Activated T-helper 9 cell treated with anti-CD3 and anti-CD28 coated beads, Interleukin-2, amount 50 U/mL, for 16 hours (primary cell): ENCODE measurements around the gene MTERF4.

Experiments used
- DNase-seq: peaks from one replicate; pipeline ENCODE4 v3.0.0-alpha.2; 2020; ENCODE audit warnings: low read depth

Gene MTERF4

GRCh38 chr2:241088376-241088775, 13.7 kb downstream of the MTERF4 start:
- DNase-seq, result no peak

GRCh38 chr2:241087420-241088268, 14.4 kb downstream of the MTERF4 start:
- no peak for DNase-seq

DNA sequence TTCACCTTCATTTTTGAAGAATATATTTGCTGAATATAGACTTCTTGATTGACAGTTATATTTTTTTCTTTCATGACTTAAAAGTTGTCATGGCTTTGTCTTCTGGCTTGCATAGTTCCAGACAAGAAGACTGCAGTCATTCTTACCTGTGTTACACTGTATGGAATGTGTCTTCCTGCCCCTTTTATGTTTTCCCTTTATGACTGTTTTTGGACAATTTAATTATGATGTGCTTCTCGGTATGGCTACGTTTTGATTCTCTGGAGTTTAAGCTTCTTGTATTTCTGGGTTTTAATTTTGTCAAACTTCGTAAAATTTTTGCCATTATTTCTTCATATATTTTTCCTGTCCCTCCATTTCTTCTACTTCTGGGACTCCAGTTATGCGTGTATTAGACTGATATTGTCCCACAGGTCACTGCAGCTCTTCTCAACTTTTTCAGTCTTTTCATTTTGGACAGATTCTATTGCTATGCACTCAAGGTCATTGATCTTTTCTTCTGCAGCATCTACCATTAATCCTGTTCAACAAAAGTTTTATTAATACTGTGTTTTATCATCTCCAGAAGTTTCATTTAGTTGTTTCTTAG, 17.1 kb downstream of the MTERF4 start:
- DNase-seq, result no peak

DNA sequence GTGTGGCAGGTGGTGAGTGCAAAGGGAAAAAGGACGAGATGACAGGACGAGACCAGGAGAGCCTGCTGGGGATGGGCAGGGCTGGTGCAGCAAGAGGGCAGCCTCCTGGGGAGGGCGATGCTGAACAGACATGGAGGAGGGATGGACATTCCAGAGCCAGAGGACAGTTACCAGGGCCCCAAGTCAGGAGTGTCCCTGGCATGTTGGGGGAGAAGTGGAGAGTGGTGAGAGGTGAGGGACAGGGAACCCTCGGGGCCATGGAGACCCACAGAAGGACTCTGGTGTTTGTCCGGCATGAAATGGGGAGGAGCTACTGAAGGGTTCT, 19.0 kb downstream of the MTERF4 start:
- DNase-seq, result no peak

- DNase-seq, result no peak
These were observed 19.6 kb downstream of the MTERF4 start for GRCh38 chr2:241082341-241083090.

DNA sequence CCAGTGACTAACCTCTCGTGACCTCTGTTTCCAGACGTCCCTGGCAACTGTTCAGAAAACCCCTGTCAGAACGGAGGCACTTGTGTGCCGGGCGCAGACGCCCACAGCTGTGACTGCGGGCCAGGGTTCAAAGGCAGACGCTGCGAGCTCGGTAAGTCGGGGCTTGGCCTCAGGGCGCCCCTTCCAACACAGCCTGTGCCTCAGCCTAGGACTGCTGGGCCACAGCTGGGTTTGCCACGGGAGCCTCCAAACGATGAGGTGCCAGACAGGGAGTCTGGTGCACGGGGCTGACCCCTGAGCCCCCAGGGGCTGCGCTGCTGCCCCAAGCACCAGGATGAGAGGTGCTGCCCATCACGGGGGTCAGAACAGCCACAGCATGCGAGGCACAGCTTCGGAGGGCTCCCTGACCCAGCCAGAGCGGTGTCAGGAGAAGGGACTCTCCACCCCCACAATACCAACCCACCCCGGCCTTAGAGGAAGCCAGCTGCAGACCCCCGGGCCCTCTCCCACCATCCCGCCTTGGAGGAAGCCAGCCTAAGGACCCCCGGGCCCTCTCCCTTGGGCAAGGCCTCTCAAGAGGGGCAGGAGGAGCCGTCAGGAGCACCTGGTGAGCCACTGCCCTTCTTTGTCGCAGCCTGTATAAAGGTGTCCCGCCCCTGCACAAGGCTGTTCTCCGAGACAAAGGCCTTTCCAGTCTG, 20.3 kb downstream of the MTERF4 start:
- no peak for DNase-seq

DNA sequence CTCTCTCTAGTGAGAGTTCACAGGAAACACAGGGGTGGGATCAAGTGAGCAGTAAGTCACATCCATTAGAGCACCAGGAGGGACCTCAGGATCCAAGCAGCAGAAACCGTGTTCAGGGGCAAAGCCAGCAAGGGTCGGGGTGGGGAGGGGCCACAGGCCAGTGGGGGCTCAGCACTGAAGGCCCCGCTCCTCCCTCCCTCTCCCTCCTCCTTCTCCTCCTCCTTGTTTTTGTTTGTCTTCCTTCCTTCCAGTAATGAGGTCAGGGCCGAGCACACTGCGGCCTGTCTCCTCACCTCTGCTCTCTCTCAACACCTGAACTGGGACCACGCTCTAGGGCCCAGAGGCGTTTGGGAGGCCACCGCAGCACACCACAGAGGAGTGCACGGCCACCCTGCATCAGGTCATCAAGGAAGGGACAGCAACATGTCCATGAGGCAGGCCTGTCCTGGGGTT, 20.9 kb downstream of the MTERF4 start:
- no peak for DNase-seq

DNA sequence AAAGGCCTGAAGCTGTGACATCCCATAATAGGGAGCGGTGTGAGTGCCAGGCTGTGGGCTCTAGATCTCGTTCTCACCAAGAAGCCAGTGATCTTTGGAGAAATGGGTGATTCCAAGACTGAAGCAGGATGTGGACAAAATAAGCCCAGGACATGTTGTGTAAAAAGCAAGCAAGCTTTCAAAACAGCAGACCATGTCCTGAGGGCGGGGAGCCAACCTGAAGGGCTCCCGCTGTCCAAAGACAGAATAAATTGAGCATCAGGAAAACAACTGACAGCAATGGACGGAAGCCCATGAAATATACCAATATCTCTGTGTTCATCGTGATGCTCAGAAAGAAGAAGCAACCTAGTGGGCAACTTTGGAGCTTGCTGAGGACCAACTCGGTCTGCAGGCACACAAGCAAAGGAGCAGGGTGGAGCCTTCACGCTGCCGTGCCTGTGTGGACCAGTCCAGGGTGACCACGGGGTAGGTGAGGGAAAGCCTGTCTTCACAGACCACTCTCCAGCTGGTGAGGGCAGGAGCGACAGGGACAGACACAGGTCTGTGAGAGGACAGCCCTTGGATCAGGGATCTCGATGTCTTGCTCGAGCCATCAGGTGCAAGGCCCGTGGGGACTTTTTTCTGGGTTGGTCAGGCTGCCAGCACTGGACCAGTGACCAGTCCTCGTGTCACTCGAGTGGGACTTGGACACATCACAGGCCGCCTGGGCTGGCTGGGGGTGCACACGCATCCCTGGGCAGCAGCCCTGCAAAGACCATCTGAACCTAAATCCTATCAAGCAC, 21.5 kb downstream of the MTERF4 start:
- no peak for DNase-seq

GRCh38 chr2:241074901-241075540, 27.1 kb downstream of the MTERF4 start:
- DNase-seq, result no peak

DNA sequence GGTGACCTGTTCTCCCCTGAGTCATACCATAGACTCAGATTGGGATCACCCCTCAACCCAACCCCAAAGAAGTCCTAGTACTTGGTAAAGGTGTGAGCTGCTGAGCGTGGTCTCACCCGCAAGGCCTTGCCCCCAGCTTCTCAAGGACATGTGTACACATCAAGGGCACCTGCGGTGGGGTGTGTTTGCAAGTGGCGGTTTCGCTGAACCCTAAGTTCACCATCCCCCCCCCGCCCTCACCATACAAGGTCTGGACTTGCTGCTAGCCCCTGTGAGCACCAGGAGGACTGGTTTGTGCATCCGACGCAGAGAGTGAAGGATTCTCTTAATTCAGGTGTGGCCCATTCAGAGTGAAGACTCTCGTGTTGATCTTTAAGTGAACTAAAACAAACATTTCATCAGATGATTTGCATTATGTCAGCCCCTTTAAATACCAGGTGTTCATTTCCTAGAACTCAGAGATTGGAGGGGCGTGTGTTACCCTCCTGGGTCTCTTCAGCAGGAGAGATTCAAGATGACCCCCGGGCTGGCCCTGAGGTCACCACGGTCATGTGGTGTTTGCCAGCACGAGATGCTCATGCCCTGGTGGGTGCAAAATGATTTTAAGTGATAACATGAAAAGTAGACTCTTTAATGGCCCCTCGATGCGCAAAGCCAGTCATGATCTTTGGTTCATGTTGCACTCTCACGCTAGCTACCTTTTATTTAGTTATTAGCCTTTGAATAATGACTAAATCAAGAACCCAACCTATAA, 27.8 kb downstream of the MTERF4 start:
- DNase-seq, result no peak

DNA sequence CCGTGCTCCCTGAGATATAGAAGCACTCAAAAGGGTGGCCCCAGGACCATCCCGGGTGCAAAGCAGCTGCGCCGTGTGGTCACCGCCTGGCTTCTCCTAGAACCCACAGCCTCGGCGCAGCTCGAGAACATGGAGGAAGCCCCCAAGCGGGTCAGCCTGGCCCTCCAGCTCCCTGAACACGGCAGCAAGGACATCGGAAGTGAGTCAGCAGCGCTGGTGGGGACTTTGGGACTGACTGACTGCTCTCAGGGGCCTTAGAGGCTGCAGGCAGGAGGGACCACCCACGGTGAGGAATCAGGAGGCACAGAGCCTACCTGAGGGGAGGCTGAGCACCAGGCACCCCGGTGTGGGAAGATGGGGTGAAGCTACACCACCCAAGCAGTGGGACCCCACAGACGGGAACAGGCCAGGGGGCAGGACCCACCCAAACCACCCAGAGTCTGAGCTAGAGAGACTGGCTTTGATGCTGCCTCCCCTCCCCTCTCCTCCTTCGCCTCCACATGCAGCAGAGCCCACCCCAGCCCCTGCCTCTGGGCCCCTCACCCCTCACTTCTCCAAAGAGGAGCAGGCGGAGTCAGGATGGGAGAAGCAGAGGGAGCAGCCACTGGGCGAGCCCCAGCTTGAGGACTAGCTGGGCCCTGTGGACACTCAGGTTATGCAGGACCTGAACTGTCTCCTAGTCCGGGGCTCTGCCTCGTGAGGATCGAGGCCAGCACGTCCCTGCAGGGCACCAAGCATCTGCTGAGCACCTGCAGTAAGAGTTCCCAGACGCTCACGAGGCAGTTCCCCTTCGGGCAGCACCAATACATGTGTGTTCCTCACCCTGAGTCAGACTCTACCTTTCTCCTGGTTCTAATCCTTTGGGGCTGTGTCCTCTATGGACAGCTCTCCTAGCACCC, 28.7 kb downstream of the MTERF4 start:
- no peak for DNase-seq

- no peak for DNase-seq
These were observed 29.4 kb downstream of the MTERF4 start for GRCh38 chr2:241072553-241073165.

DNA sequence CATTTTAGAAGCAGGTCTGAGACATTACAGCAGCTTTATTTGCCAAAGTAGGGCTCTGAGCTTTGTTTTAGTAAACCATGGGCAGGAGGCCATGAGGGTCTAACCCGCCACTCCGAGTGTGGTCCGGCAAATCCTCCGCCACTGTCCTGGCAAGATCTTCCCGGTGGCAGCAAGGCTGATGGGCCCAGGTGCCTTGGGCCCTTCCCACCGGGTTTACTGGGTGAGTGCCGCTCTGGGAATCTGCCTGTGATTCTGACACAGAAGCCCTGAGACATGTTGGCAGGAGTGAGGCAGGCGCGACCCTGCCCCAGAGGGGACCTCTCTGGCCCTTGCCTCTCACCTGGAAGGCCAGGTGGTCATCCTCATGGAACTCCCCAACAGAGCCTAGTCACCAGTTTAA, 29.9 kb downstream of the MTERF4 start:
- DNase-seq, result no peak

- no peak for DNase-seq
These were observed 30.4 kb downstream of the MTERF4 start for GRCh38 chr2:241071677-241072111.

DNA sequence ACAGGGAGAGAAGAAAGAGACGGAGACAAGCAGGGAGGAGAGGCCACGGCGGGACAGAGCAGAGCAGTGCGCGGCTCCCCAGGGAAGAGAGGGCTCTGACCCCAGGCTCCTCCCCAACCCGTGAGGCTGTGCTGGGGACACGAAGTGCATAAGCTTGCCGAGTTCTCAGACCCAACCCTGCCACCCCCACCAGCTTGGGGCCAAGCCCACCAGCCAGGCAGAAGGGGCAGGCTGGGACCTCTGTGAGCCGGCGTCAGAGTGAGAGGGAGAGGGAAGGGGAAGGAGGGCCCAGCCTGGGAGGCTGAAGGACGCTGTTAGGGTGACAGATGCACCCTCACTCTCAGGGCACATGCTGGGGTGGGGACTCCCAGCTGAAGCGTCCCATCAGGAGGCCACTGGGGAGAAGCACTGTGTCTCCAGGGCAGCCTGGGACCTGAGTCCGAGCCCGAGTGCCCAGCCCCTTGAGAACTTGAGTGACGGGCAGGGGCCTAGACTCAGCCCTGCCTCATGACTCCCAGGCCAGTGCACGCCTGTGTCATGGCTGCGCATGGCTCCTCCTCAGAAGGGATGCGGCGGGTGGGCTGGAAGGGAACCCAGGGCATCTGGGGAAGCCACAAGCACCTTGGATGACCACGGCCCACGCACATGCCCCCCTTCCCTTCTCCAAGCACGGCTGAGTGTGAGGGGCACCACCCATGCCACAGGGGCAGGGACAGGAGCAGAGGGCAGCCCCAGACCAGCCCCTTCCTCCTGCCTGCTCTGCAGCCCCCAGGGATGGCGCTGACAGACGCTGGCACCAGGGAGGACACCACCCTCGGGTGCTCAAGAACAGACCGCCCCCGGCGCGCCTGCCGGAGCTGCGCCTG, 31.0 kb downstream of the MTERF4 start:
- DNase-seq, result no peak

- DNase-seq, result no peak
These were observed 31.7 kb downstream of the MTERF4 start for GRCh38 chr2:241070361-241070760.

DNA sequence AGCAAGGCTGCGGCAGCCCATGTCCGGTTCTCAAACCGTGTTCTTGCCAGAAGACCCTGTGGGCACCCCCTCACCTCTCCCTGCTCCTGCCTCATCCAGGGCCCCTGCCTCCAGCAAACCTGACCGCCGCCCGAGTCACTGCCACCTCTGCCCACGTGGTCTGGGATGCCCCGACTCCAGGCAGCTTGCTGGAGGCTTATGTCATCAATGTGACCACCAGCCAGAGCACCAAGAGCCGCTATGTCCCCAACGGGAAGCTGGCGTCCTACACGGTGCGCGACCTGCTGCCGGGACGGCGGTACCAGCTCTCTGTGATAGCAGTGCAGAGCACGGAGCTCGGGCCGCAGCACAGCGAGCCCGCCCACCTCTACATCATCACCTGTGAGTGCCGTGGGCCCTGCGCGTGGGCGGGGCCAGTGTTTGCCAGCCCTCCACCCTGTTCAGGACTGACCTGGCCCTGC, 32.2 kb downstream of the MTERF4 start:
- no peak for DNase-seq
